H9 (cell line): ENCODE measurements around the gene SGCB. TPM values are rescaled to one million over a fixed set of nuclear protein-coding genes. Genes with fewer than 3 reads are reported as not detected.

Experiments
- DNase-seq: peaks from one replicate; pipeline ENCODE4 v3.0.0-alpha.2; 2017
- H2AFZ ChIP-seq: one replicate; pipeline ENCODE4 v1.6.1; 2013; ENCODE audit warnings: mild to moderate bottlenecking, low read length, control low read depth, moderate library complexity
- H2AK5ac ChIP-seq: 2 replicates; pipeline ENCODE4 v1.6.1; 2013; ENCODE audit warnings: low read length, control low read depth, mixed read lengths; ENCODE audit not compliant: insufficient read length
- H2BK120ac ChIP-seq: one replicate; pipeline ENCODE4 v1.6.1; 2013; ENCODE audit warnings: low read depth, mild to moderate bottlenecking, low read length, control low read depth, inconsistent platforms; ENCODE audit not compliant: poor library complexity, severe bottlenecking
- H2BK12ac ChIP-seq: 2 replicates; pipeline ENCODE4 v1.6.1; 2013; ENCODE audit warnings: low read length, control low read depth, mixed read lengths, low read depth; ENCODE audit not compliant: insufficient read length
- H2BK15ac ChIP-seq: 2 replicates; pipeline ENCODE4 v1.6.1; 2013; ENCODE audit warnings: low read depth, low read length, control low read depth
- H2BK20ac ChIP-seq: one replicate; pipeline ENCODE4 v1.6.1; 2013; ENCODE audit warnings: low read depth, mild to moderate bottlenecking, low read length, control low read depth, inconsistent platforms; ENCODE audit not compliant: poor library complexity, severe bottlenecking
- H2BK5ac ChIP-seq: 2 replicates; pipeline ENCODE4 v1.6.1; 2013; ENCODE audit warnings: low read length, control low read depth, mixed read lengths; ENCODE audit not compliant: insufficient read length
- H3K14ac ChIP-seq: 2 replicates; pipeline ENCODE4 v1.6.1; 2013; ENCODE audit warnings: low read length, control low read depth; ENCODE audit not compliant: insufficient read depth
- H3K18ac ChIP-seq: 2 replicates; pipeline ENCODE4 v1.6.1; 2013; ENCODE audit warnings: low read depth, mild to moderate bottlenecking, mixed read lengths, low read length, control low read depth; ENCODE audit not compliant: insufficient read length
- H3K23ac ChIP-seq: 2 replicates; pipeline ENCODE4 v1.6.1; 2013; ENCODE audit warnings: low read length, control low read depth, mixed read lengths, low read depth; ENCODE audit not compliant: insufficient read length
- H3K23me2 ChIP-seq: 2 replicates; pipeline ENCODE4 v1.6.1; 2013; ENCODE audit warnings: low read depth, mild to moderate bottlenecking, mixed read lengths, low read length, control low read depth; ENCODE audit not compliant: insufficient read length, poor library complexity, severe bottlenecking
- H3K27ac ChIP-seq: 2 replicates; pipeline ENCODE4 v1.5.1; 2013; ENCODE audit warnings: low read length, control low read depth, mixed read lengths, low read depth; ENCODE audit not compliant: insufficient read length
- H3K27me3 ChIP-seq: 2 replicates; pipeline ENCODE4 v1.6.1; 2013; ENCODE audit warnings: low read length, control low read depth, inconsistent platforms; ENCODE audit not compliant: insufficient read depth
- H3K4ac ChIP-seq: 2 replicates; pipeline ENCODE4 v1.6.1; 2013; ENCODE audit warnings: low read depth, mild to moderate bottlenecking, control low read depth, inconsistent platforms, low read length, moderate library complexity
- H3K4me1 ChIP-seq: 2 replicates; pipeline ENCODE4 v1.6.1; 2013; ENCODE audit warnings: low read length, control low read depth, inconsistent platforms; ENCODE audit not compliant: insufficient read depth
- H3K4me2 ChIP-seq: 2 replicates; pipeline ENCODE4 v1.6.1; 2013; ENCODE audit warnings: low read length, control low read depth, mixed read lengths; ENCODE audit not compliant: insufficient read length, insufficient read depth
- H3K56ac ChIP-seq: 2 replicates; pipeline ENCODE4 v1.6.1; 2013; ENCODE audit warnings: low read depth, mild to moderate bottlenecking, mixed read lengths, low read length, control low read depth; ENCODE audit not compliant: insufficient read length
- H3K79me1 ChIP-seq: 2 replicates; pipeline ENCODE4 v1.6.1; 2013; ENCODE audit warnings: low read depth, mild to moderate bottlenecking, moderate library complexity, low read length, control low read depth, inconsistent platforms; ENCODE audit not compliant: insufficient read depth, poor library complexity, severe bottlenecking
- H3K79me2 ChIP-seq: 2 replicates; pipeline ENCODE4 v1.6.1; 2013; ENCODE audit warnings: low read length, control low read depth, inconsistent platforms; ENCODE audit not compliant: insufficient read depth
- H3K9ac ChIP-seq: 2 replicates; pipeline ENCODE4 v1.6.1; 2013; ENCODE audit warnings: low read length, control low read depth, mixed read lengths; ENCODE audit not compliant: insufficient read length; ENCODE audit errors: extremely low read depth
- H3K9me3 ChIP-seq: one replicate; pipeline ENCODE4 v1.6.1; 2013; ENCODE audit warnings: low read depth, low read length, inconsistent platforms; ENCODE audit not compliant: control insufficient read depth
- H3T11ph ChIP-seq: one replicate; pipeline ENCODE4 v1.6.1; 2013; ENCODE audit warnings: mild to moderate bottlenecking, low read length, control low read depth, inconsistent platforms
- H4K20me1 ChIP-seq: one replicate; pipeline ENCODE4 v1.6.1; 2013; ENCODE audit not compliant: control insufficient read depth, insufficient read length, insufficient read depth
- H4K5ac ChIP-seq: 2 replicates; pipeline ENCODE4 v1.6.1; 2013; ENCODE audit warnings: low read depth, mild to moderate bottlenecking, mixed read lengths, low read length, control low read depth; ENCODE audit not compliant: insufficient read length
- H4K8ac ChIP-seq: replicated peaks from 2 replicates; pipeline ENCODE4 v1.6.1; 2013; ENCODE audit warnings: low read length, control low read depth, mixed read lengths, low read depth; ENCODE audit not compliant: insufficient read length
- H4K91ac ChIP-seq: 2 replicates; pipeline ENCODE4 v1.6.1; 2013; ENCODE audit warnings: low read depth, mild to moderate bottlenecking, moderate library complexity, mixed read lengths, low read length, control low read depth; ENCODE audit not compliant: insufficient read length
- H3K27ac Mint-ChIP-seq, 3 experiments: 2 replicates in 2 of 3; 3 replicates in 1 of 3; pipeline ENCODE4 v1.8.0; 2020 to 2021; ENCODE audit warnings: mixed read lengths in 3 of 3, mild to moderate bottlenecking in 1 of 3, moderate library complexity in 1 of 3
- H3K27me3 Mint-ChIP-seq: 2 replicates; pipeline ENCODE4 v1.8.0; 2021; ENCODE audit warnings: low read depth, mild to moderate bottlenecking, moderate library complexity, mixed read lengths
- H3K36me3 Mint-ChIP-seq, 3 experiments: 2 replicates in 2 of 3; 3 replicates in 1 of 3; pipeline ENCODE4 v1.8.0; 2020 to 2021; ENCODE audit warnings: low read depth in 3 of 3, mixed read lengths in 3 of 3; ENCODE audit not compliant: insufficient read depth in 1 of 3
- H3K4me1 Mint-ChIP-seq, 2 experiments: 2 replicates each; pipeline ENCODE4 v1.8.0; 2020; ENCODE audit warnings: mixed read lengths in 2 of 2
- H3K4me3 Mint-ChIP-seq, 2 experiments: 2 replicates in 1 of 2; 3 replicates in 1 of 2; pipeline ENCODE4 v1.8.0; 2020 to 2021; ENCODE audit warnings: mild to moderate bottlenecking in 2 of 2, mixed read lengths in 2 of 2, moderate library complexity in 1 of 2
- H3K9me3 Mint-ChIP-seq, 2 experiments: 2 replicates in 1 of 2; 3 replicates in 1 of 2; pipeline ENCODE4 v1.8.0; 2020; ENCODE audit warnings: mild to moderate bottlenecking in 2 of 2, mixed read lengths in 2 of 2, moderate library complexity in 1 of 2
- WGBS: extraction: QIAGEN DNeasy Blood & Tissue Kit; methylation state at CpG from one replicate; pipeline ENCODE4 v1.1.7; 2013; ENCODE audit warnings: missing lambda C conversion rate, low lambda C conversion rate, mixed read lengths; ENCODE audit not compliant: insufficient read length; ENCODE audit errors: extremely low coverage; 5-methylcytosine and 5-hydroxymethylcytosine counted together
- total RNA-seq: library from RNA; stranded (reverse); gene quantifications from 2 replicates; pipeline ENCODE4 v1.2.1, GENCODE V29; 2021
- TF ChIP-seq, protein P1 (sequence below): fragments of 200-600 bp; sonication (generic); conservative IDR thresholded peaks from 3 replicates; pipeline ENCODE4 v1.8.0; 2021; ENCODE audit warnings: antibody characterized with exemption, mild to moderate bottlenecking

The SGCB gene
- total RNA-seq, 1 experiment from 2014 or later, result 32.3 TPM

DNA sequence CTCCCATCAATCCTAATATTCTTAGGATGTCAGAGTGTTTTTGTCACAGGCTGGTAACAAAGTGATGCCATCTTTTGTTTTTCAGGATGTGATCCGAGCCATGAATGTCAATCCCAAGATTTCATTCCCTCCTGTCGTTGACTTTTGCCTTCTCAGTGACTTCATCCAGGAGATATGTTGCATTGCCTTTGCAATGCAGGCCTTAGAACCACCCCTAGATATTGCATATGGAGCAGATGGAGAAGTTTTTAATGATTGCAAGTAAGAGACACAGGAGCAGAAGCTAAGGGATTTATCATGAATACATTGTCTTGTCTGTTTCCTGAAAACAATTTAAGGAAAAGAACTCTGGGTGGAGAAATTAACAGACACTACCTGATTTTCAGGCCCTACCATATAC is 41.6 kb upstream of the SGCB start:
- no peak for DNase-seq
- H3K9me3 ChIP-seq, result no peaks in the 10 kb centered on the region
- no peaks in the 10 kb centered on the region for H3K23me2 ChIP-seq
- H3K36me3 Mint-ChIP-seq, result no peaks in the 10 kb centered on the region
- H3K27ac ChIP-seq, result no peak overlapping the region
- H2BK120ac ChIP-seq, result no peak overlapping the region
- H4K8ac ChIP-seq, result no peak overlapping the region
- no peaks in the 10 kb centered on the region for H3K9me3 Mint-ChIP-seq
- no peak overlapping the region for H3K27ac Mint-ChIP-seq
- H2AFZ ChIP-seq, result no peak overlapping the region
- H3K27me3 ChIP-seq, result no peaks in the 10 kb centered on the region
- no peak overlapping the region for H2BK5ac ChIP-seq
- H3K9ac ChIP-seq, result no peak overlapping the region
- no peak overlapping the region for H3K4ac ChIP-seq
- H3K56ac ChIP-seq, result no peak overlapping the region
- TF ChIP-seq, protein P1, sequence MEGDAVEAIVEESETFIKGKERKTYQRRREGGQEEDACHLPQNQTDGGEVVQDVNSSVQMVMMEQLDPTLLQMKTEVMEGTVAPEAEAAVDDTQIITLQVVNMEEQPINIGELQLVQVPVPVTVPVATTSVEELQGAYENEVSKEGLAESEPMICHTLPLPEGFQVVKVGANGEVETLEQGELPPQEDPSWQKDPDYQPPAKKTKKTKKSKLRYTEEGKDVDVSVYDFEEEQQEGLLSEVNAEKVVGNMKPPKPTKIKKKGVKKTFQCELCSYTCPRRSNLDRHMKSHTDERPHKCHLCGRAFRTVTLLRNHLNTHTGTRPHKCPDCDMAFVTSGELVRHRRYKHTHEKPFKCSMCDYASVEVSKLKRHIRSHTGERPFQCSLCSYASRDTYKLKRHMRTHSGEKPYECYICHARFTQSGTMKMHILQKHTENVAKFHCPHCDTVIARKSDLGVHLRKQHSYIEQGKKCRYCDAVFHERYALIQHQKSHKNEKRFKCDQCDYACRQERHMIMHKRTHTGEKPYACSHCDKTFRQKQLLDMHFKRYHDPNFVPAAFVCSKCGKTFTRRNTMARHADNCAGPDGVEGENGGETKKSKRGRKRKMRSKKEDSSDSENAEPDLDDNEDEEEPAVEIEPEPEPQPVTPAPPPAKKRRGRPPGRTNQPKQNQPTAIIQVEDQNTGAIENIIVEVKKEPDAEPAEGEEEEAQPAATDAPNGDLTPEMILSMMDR, result no peak
- no peak overlapping the region for H3K18ac ChIP-seq
- no peaks in the 10 kb centered on the region for H3K79me1 ChIP-seq
- H4K20me1 ChIP-seq, result no peaks in the 10 kb centered on the region
- WGBS, result no CpG with 5 or more reads among the region's 2 CpGs
- H3K4me1 Mint-ChIP-seq, result peaks cover 2 to 5% of the 10 kb centered on the region in 2 experiments
- H2BK20ac ChIP-seq, result no peak overlapping the region
- H4K91ac ChIP-seq, result no peak overlapping the region
- H2BK15ac ChIP-seq, result no peak overlapping the region
- H2BK12ac ChIP-seq, result no peak overlapping the region
- H3T11ph ChIP-seq, result no peak overlapping the region
- H3K14ac ChIP-seq, result no peak overlapping the region
- H4K5ac ChIP-seq, result no peak overlapping the region
- no peaks in the 10 kb centered on the region for H3K79me2 ChIP-seq
- H3K23ac ChIP-seq, result no peak overlapping the region
- H3K4me2 ChIP-seq, result no peak overlapping the region
- H2AK5ac ChIP-seq, result no peak overlapping the region
- no peaks in the 10 kb centered on the region for H3K4me1 ChIP-seq
- peaks cover 27% of the 10 kb centered on the region for H3K27me3 Mint-ChIP-seq
- H3K4me3 Mint-ChIP-seq, result no peak overlapping the region
